GM21619 (cell line): Measurements from ENCODE around the gene KRTCAP2.

Source experiments
- ATAC-seq: cut with Tn5 transposase; IDR thresholded peaks from one replicate; pipeline ENCODE4 v1.9.1; 2021; ENCODE audit not compliant: unreplicated experiment

The KRTCAP2 gene

GRCh38 chr1:155184835-155185782 lies 12.0 kb upstream of the KRTCAP2 start:
- ATAC-seq = peak; percentile 79

GRCh38 chr1:155184351-155184811 lies 11.3 kb upstream of the KRTCAP2 start:
- no peak for ATAC-seq

GRCh38 chr1:155183775-155184221 lies 10.7 kb upstream of the KRTCAP2 start:
- ATAC-seq = no peak

- no peak for ATAC-seq
Observed at GRCh38 chr1:155182052-155182550, 9.0 kb upstream of the KRTCAP2 start.

- ATAC-seq = no peak
Observed at GRCh38 chr1:155181371-155182051, 8.4 kb upstream of the KRTCAP2 start.

GRCh38 chr1:155179112-155180031 lies 6.3 kb upstream of the KRTCAP2 start:
- ATAC-seq = no peak

GRCh38 chr1:155178441-155179111 lies 5.5 kb upstream of the KRTCAP2 start:
- ATAC-seq = no peak

GRCh38 chr1:155177918-155178281 lies 4.8 kb upstream of the KRTCAP2 start:
- no peak for ATAC-seq

GRCh38 chr1:155177192-155177917 lies 4.3 kb upstream of the KRTCAP2 start:
- no peak for ATAC-seq

GRCh38 chr1:155176544-155177071 lies 3.5 kb upstream of the KRTCAP2 start:
- no peak for ATAC-seq

- no peak for ATAC-seq
Observed at GRCh38 chr1:155175927-155176371, 2.8 kb upstream of the KRTCAP2 start.

- no peak for ATAC-seq
Observed at GRCh38 chr1:155175281-155175926, 2.3 kb upstream of the KRTCAP2 start.

GRCh38 chr1:155174324-155175280 lies 1.5 kb upstream of the KRTCAP2 start:
- no peak for ATAC-seq

GRCh38 chr1:155173478-155174323 lies 597 bp upstream of the KRTCAP2 start, which contains the start of gene TRIM46:
TRIM46 (plus strand) TSS chr1:155173849; CDS start chr1:155173967, 118 bp downstream.
- ATAC-seq = peak; percentile 9

GRCh38 chr1:155171836-155172731 lies 1.0 kb downstream of the KRTCAP2 start:
- ATAC-seq = no peak
